Fibroblast of lung (primary cell): ENCODE data around the gene ADAR. TPM values are rescaled to one million over a fixed set of nuclear protein-coding genes. Genes with fewer than 3 reads are reported as not detected.

ENCODE experiments used
- DNase-seq, 2 donors: peaks; one replicate each; pipeline versions ENCODE4 v3.0.0 to v3.0.0-alpha.2; 2010; ENCODE audit warnings: low read depth in 2 of 2
- H2AFZ ChIP-seq: 2 replicates; pipeline ENCODE4 v1.5.1; 2012; ENCODE audit warnings: low read length, control low read depth, inconsistent platforms
- H3K27ac ChIP-seq: 2 replicates; pipeline ENCODE4 v1.5.1; 2011; ENCODE audit warnings: low read length, control low read depth; ENCODE audit not compliant: insufficient read depth
- H3K27me3 ChIP-seq: 2 replicates; pipeline ENCODE4 v1.5.1; 2011; ENCODE audit warnings: mild to moderate bottlenecking, low read length; ENCODE audit not compliant: control insufficient read depth, insufficient read depth
- H3K36me3 ChIP-seq: 2 replicates; pipeline ENCODE4 v1.5.1; 2011; ENCODE audit warnings: low read length; ENCODE audit not compliant: control insufficient read depth, insufficient read depth
- H3K4me1 ChIP-seq: 2 replicates; pipeline ENCODE4 v1.5.1; 2011; ENCODE audit warnings: low read length; ENCODE audit not compliant: control insufficient read depth, insufficient read depth; ENCODE audit errors: extremely low read depth
- H3K4me2 ChIP-seq: 2 replicates; pipeline ENCODE4 v1.5.1; 2011; ENCODE audit warnings: low read length, control low read depth; ENCODE audit not compliant: insufficient read depth; ENCODE audit errors: extremely low read depth
- H3K4me3 ChIP-seq, 4 experiments: fragments of 200-600 bp in 1 of 4; sonication (generic) in 1 of 4; replicated peaks in 1 of 4; 2 replicates each; pipeline ENCODE4 v1.5.1; 2011 to 2016; ENCODE audit warnings: low read length in 4 of 4, low read depth in 3 of 4, mild to moderate bottlenecking in 3 of 4, control low read depth in 2 of 4, inconsistent platforms in 1 of 4, mixed read lengths in 1 of 4; ENCODE audit not compliant: insufficient read depth in 1 of 4; ENCODE audit errors: control extremely low read depth in 1 of 4
- H3K79me2 ChIP-seq: 2 replicates; pipeline ENCODE4 v1.5.1; 2012; ENCODE audit warnings: mild to moderate bottlenecking, low read length, inconsistent platforms; ENCODE audit not compliant: control insufficient read depth, insufficient read depth
- H3K9ac ChIP-seq: 2 replicates; pipeline ENCODE4 v1.5.1; 2011; ENCODE audit warnings: mild to moderate bottlenecking, low read length, control low read depth; ENCODE audit not compliant: insufficient read depth
- H3K9me3 ChIP-seq: 2 replicates; pipeline ENCODE4 v1.5.1; 2012; ENCODE audit warnings: low read depth, low read length; ENCODE audit not compliant: control insufficient read depth, insufficient read depth
- H4K20me1 ChIP-seq: 2 replicates; pipeline ENCODE4 v1.5.1; 2011; ENCODE audit warnings: low read length; ENCODE audit not compliant: control insufficient read depth, insufficient read depth; ENCODE audit errors: extremely low read depth
- CTCF ChIP-seq, 2 donors: IDR thresholded peaks in 1 of 2; conservative IDR thresholded peaks in 1 of 2; 1 replicate in 1 of 2; 2 replicates in 1 of 2; pipeline ENCODE4 v1.5.1; 2011 to 2012; ENCODE audit warnings: low read length in 2 of 2, control low read depth in 1 of 2, inconsistent platforms in 1 of 2, low read depth in 1 of 2, mild to moderate bottlenecking in 1 of 2
- EZH2 ChIP-seq: IDR thresholded peaks from 2 replicates; pipeline ENCODE4 v1.5.1; 2012; ENCODE audit warnings: low read length, control low read depth, mild to moderate bottlenecking; ENCODE audit errors: missing control alignments
- polyA plus RNA-seq, 2 donors: library from polyadenylated mRNA; depleted of rRNA in 1 of 2; stranded (reverse) in 1 of 2; unstranded in 1 of 2; fragments of >200 nt; gene quantifications; 2 replicates each; pipeline ENCODE4 v1.2.1, GENCODE V29; 2011 to 2012; ENCODE audit warnings: missing spikeins in 1 of 2
- total RNA-seq: library from RNA; depleted of rRNA; stranded (reverse); fragments of >200 nt; gene quantifications from 2 replicates; pipeline ENCODE4 v1.2.1, GENCODE V29; 2014

ADAR gene
- total and polyA plus RNA-seq, 2 donors (not counting 1 experiment from before 2014, with no cell fraction given): 98.4 to 140 TPM

DNA sequence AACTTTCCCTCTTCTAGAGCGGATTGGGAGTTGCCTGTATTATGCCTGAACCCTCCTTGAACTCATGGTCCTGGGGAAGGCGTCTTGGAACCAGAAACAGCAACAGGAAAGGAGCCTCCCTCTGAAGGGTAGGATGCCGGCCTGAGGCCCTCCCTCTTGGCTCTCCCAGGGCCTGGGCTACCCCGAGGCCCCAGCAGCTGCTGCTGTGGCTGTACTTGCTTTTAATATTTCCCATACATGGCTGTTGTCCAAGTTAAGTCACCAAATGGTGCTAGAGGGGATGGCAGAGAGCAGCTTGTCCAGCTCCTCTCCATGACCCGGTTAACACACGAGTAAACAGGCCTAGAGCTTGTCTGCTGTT lies 29.9 kb downstream of the ADAR start:
- H4K20me1 ChIP-seq: no peaks in the 10 kb centered on the region
- H3K9ac ChIP-seq: no peak overlapping the region
- peak in 1 of 2 donors; percentile 40 for DNase-seq
- H3K9me3 ChIP-seq: no peaks in the 10 kb centered on the region
- no peak for TF ChIP-seq EZH2
- no peak for TF ChIP-seq CTCF (conservative IDR thresholded peaks at IDR 0.05 in 1 of 2, IDR thresholded peaks at IDR 0.05 in 1 of 2; ENCODE audit: low read depth in 1 of 2, low read length in 2 of 2)
- H3K79me2 ChIP-seq: no peaks in the 10 kb centered on the region
- H3K4me1 ChIP-seq: no peaks in the 10 kb centered on the region
- H3K27me3 ChIP-seq: no peaks in the 10 kb centered on the region
- H2AFZ ChIP-seq: no peak overlapping the region
- H3K36me3 ChIP-seq: peaks cover 13% of the 10 kb centered on the region
- no peak overlapping the region for H3K4me3 ChIP-seq
- H3K27ac ChIP-seq: no peak overlapping the region
- no peak overlapping the region for H3K4me2 ChIP-seq

DNA sequence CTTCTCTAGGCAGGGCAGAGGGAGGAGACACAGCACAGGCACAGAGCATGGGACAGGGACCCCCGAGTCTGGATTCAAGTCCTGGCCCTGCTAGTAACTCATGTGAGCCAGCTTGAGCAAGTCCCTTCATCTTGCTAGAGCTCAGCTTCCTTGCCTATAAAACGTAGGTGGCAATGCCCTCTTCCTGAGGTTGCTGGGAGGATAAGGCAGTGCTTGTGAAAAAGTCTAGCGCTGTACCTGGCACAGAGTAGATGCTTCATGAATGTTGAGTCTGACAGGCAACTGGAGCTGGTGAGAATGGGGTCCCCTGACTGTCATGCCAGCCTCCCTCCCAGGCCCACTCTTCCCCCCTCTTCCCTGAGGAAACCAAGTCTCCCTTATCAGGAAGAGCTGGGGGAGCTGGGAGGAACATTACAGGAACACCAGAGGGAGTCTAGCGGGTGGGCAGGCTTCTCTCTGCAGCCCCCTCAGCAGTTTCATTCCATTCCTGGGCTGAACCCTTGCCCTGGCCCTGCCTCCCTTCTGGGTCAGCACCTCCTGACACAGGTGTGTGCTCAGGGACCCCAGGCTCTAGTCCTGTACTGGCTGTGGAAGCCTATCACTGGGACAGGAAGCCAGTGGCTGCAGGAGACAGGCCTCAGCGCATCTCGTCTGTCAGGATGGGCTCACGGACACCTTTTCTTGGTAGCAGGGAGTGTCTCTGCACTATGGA lies 30.5 kb downstream of the ADAR start:
- no peak for DNase-seq
- Histone ChIP-seq H3K4me3 (no peak overlapping the region), H3K4me1 (no peaks in the 10 kb centered on the region), H3K36me3 (peaks cover 10% of the 10 kb centered on the region), H3K27ac (no peak overlapping the region), H3K79me2 (no peaks in the 10 kb centered on the region), H3K27me3 (no peaks in the 10 kb centered on the region), H4K20me1 (no peaks in the 10 kb centered on the region), H3K9ac (no peak overlapping the region), H2AFZ (no peak overlapping the region), H3K9me3 (no peaks in the 10 kb centered on the region), H3K4me2 (no peak overlapping the region)
- TF ChIP-seq EZH2 (no peak), CTCF (conservative IDR thresholded peaks at IDR 0.05 in 1 of 2, IDR thresholded peaks at IDR 0.05 in 1 of 2; ENCODE audit: low read depth in 1 of 2, low read length in 2 of 2) (no peak)

DNA sequence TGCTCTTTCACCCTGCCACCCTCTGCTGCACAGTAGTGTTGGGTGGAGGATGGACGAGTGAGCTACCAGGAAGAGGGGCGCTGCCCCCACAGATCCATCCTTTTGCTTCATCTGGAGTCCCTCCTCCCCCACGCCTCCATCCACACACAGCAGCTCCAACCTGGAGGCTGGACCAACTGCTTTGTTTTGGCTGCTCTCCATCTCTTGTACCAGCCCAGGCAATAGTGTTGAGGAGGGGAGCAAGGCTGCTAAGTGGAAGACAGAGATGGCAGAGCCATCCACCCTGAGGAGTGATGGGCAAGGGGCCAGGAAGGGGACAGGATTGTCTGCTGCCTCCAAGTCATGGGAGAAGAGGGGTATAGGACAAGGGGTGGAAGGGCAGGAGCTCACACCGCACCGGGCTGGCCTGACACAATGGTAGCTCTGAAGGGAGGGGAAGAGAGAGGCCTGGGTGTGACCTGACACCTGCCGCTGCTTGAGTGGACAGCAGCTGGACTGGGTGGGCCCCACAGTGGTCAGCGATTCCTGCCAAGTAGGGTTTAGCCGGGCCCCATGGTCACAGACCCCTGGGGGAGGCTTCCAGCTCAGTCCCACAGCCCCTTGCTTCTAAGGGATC lies 31.9 kb downstream of the ADAR start:
- TF ChIP-seq EZH2 (no peak), CTCF (conservative IDR thresholded peaks at IDR 0.05 in 1 of 2, IDR thresholded peaks at IDR 0.05 in 1 of 2; ENCODE audit: low read depth in 1 of 2, low read length in 2 of 2) (no peak)
- Histone ChIP-seq H4K20me1 (no peaks in the 10 kb centered on the region), H3K36me3 (peaks cover 8% of the 10 kb centered on the region), H3K4me1 (no peaks in the 10 kb centered on the region), H3K27me3 (no peaks in the 10 kb centered on the region), H3K4me2 (no peak overlapping the region), H2AFZ (no peak overlapping the region), H3K79me2 (no peaks in the 10 kb centered on the region), H3K27ac (no peak overlapping the region), H3K9me3 (no peaks in the 10 kb centered on the region), H3K4me3 (no peak overlapping the region), H3K9ac (no peak overlapping the region)
- no peak for DNase-seq
